HFF-Myc (cell line): ENCODE data around the gene NEUROD2.

ENCODE experiments used
- DNase-seq: peaks from one replicate; pipeline ENCODE4 v3.0.0-alpha.2; 2011; ENCODE audit warnings: low read depth; ENCODE audit errors: extremely low read depth
- H3K4me3 ChIP-seq: replicated peaks from 2 replicates; pipeline ENCODE4 v1.5.1; 2011; ENCODE audit warnings: low read depth, mild to moderate bottlenecking, control low read depth, low read length
- TF ChIP-seq, protein P1 (sequence below): IDR thresholded peaks from 2 replicates; pipeline ENCODE4 v1.5.1; 2012; ENCODE audit warnings: mild to moderate bottlenecking, low read depth, low read length, control low read depth; ENCODE audit errors: missing control alignments

NEUROD2 gene

DNA sequence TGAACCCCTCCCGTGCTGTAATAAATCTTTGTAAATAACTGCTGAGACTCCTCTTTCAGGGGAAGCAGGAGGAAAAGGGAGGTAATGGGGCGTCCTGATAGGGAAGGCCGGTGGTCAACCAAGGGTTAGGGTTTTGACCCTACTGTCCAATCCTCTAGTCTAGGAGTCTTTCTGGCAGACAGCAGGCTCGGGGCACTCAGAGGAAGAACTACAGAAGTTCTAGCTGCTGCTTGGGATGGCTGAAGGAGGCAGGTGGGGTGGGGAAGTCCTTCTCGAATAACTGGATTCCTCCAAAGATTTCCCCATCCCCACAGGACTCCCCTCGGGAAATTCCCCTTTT, 28.8 kb upstream of the NEUROD2 start:
- no peak for DNase-seq
- TF ChIP-seq, protein P1, sequence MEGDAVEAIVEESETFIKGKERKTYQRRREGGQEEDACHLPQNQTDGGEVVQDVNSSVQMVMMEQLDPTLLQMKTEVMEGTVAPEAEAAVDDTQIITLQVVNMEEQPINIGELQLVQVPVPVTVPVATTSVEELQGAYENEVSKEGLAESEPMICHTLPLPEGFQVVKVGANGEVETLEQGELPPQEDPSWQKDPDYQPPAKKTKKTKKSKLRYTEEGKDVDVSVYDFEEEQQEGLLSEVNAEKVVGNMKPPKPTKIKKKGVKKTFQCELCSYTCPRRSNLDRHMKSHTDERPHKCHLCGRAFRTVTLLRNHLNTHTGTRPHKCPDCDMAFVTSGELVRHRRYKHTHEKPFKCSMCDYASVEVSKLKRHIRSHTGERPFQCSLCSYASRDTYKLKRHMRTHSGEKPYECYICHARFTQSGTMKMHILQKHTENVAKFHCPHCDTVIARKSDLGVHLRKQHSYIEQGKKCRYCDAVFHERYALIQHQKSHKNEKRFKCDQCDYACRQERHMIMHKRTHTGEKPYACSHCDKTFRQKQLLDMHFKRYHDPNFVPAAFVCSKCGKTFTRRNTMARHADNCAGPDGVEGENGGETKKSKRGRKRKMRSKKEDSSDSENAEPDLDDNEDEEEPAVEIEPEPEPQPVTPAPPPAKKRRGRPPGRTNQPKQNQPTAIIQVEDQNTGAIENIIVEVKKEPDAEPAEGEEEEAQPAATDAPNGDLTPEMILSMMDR, result no peak
- peak overlapping the region; percentile 84 for H3K4me3 ChIP-seq

DNA sequence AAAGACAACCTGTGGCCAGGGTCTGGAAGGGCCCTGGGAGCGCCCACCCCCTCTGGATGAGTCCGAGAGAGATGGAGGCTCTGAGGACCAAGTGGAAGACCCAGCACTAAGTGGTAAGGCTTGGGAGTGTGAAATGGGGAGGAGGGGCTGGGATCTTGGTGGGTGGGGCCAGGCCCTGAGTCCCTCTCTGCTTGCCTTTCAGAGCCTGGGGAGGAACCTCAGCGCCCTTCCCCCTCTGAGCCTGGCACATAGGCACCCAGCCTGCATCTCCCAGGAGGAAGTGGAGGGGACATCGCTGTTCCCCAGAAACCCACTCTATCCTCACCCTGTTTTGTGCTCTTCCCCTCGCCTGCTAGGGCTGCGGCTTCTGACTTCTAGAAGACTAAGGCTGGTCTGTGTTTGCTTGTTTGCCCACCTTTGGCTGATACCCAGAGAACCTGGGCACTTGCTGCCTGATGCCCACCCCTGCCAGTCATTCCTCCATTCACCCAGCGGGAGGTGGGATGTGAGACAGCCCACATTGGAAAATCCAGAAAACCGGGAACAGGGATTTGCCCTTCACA, 28.0 kb upstream of the NEUROD2 start:
- H3K4me3 ChIP-seq, result no peak overlapping the region
- no peak for DNase-seq
- TF ChIP-seq, protein P1, result no peak

DNA sequence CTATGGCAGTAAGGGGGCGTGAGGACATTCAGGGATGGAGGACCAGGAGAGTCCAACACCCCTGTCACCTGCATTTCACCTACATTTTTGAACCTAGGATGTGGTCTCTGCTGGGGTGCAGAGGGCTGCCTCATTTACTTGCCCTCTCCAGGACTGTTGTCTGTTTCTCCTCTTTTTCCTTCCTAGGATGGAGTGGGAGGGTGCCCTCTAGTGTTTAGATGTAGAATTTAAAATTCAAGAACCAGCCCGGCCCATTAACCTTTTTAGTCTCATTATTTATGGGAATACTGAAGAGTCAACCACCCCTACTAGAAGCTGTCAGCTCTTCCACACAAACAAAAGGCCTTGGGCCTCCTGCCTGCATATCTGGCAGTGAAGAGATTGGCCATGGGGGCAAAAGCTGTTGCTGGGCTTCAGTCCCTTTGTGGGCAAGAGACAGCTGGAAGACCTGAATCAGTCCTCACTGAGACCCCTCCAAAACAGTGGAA, 26.7 kb upstream of the NEUROD2 start:
- no peak overlapping the region for H3K4me3 ChIP-seq
- no peak for DNase-seq
- TF ChIP-seq, protein P1, result peak; percentile 71

DNA sequence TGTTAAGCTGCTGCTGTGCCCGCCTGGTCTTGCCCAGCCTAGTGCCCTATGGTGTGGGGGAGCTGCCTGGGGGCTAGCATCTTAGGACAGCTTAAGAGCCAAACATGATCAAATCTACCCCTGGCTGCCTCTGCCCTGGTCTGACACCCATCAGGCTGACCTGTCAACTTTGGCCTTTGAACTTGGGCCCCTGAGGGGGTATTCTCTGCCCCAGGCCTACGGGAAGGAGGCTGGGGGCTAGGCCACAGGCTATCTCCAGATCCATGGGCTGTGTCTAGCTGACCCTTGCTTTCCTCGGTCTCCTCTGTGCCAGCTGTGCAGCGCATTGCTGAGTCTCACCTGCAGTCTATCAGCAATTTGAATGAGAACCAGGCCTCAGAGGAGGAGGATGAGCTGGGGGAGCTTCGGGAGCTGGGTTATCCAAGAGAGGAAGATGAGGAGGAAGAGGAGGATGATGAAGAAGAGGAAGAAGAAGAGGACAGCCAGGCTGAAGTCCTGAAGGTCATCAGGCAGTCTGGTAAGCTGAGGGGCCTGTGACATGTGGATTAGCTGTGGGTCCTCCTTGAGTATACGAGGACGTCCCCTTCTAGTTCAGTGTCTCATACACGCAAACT, 26.0 kb upstream of the NEUROD2 start:
- TF ChIP-seq, protein P1, result no peak
- no peak for DNase-seq
- no peak overlapping the region for H3K4me3 ChIP-seq

DNA sequence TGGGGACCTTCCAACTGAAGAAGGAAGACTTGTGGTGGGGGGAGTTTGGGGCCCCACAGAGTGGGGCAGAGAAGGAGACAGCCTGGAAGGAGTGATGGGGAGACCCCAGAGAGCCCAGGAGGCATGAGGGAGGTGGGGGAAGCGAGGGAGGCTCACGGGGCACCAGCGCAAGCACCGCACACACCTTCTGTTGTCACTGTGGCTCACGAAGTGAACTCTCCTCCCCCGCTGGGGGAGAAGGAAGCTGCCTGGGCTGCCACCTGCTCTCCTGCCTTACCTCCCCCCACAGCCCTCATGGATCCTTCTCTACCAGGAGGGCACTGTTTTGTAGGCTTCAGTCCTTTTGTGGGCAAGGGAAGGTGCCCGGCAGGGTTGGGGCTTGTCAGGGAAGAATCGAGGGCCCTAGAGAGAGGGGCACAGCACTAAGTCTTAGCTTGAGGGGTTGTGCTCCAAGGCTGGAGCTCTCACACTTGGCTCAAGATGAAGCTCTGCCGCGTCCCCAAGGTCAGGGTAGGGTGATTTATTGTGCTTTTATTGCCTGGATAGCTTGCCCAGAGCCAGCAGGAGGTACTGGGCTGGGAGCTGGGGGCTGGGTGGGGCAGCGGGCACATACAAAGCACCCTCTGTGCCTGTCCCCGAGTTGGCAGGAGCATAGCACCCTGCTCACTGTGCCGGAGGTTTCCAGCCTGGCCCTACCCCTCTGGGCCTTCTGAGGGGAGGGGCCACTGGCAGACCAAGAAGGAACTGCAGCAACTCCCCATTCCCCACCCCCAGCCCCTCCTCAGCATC, 24.6 kb upstream of the NEUROD2 start:
- TF ChIP-seq, protein P1, result no peak
- H3K4me3 ChIP-seq, result no peak overlapping the region
- DNase-seq, result no peak

DNA sequence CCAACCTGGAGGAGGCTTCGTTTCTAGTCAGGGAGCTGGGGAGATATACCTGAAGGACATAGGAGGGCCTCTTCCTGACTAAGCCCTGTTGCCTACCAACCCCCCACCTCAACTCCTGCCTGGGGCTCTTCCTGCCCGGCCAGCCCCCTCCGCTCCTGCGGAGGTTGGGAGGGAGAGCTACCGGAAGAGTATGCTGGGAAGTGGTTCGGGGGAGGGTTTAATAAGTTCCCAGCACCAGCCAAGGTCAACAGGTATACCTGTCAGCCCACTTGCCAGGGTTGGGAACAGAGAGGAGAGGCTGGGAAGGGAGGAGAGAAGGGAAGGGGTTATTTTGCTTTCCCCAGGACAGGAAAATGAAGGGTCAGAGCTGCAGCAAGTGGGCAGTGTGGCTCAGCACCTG, 23.7 kb upstream of the NEUROD2 start:
- DNase-seq, result no peak
- H3K4me3 ChIP-seq, result no peak overlapping the region
- TF ChIP-seq, protein P1, result no peak
